ENCODE data around the gene SLC25A21.
"Not testable (repeated sequence)": the region's sequence is repeated elsewhere in the genome, so short reads cannot be mapped to it uniquely, and the experiment has no call there.

The SLC25A21 gene

GRCh38 chr14:37088356-37089215 lies 83.8 kb downstream of the SLC25A21 start:
- DNase-seq (ENCODE audit: low spot score) = no peak

- no peak for DNase-seq (ENCODE audit: low spot score)
Measured at GRCh38 chr14:37087520-37087919, 84.9 kb downstream of the SLC25A21 start.

- DNase-seq (ENCODE audit: low spot score) = no peak
Measured at GRCh38 chr14:37083599-37083998, 88.8 kb downstream of the SLC25A21 start.

- DNase-seq (ENCODE audit: low spot score) = no peak
Measured at GRCh38 chr14:37082449-37082848, 90.0 kb downstream of the SLC25A21 start.

- no peak for DNase-seq (ENCODE audit: low spot score)
Measured at GRCh38 chr14:37081856-37082255, 90.5 kb downstream of the SLC25A21 start.

- no peak for DNase-seq (ENCODE audit: low spot score)
Measured at GRCh38 chr14:37081218-37081617, 91.2 kb downstream of the SLC25A21 start.

- no peak for DNase-seq (ENCODE audit: low spot score)
Measured at GRCh38 chr14:37078131-37078530, 94.3 kb downstream of the SLC25A21 start.

GRCh38 chr14:37074320-37074719 lies 98.1 kb downstream of the SLC25A21 start:
- DNase-seq (ENCODE audit: low spot score) = not testable (repeated sequence)

GRCh38 chr14:37063467-37064240 lies 108.8 kb downstream of the SLC25A21 start:
- no peak for DNase-seq (ENCODE audit: low spot score)

- no peak for DNase-seq (ENCODE audit: low spot score)
Measured at GRCh38 chr14:37062191-37062803, 110.1 kb downstream of the SLC25A21 start.

GRCh38 chr14:37061697-37062096 lies 110.7 kb downstream of the SLC25A21 start:
- no peak for DNase-seq (ENCODE audit: low spot score)

GRCh38 chr14:37060496-37061260 lies 111.7 kb downstream of the SLC25A21 start:
- DNase-seq (ENCODE audit: low spot score) = no peak

- no peak for DNase-seq (ENCODE audit: low spot score)
Measured at GRCh38 chr14:37057776-37058175, 114.6 kb downstream of the SLC25A21 start.

GRCh38 chr14:37056473-37056872 lies 115.9 kb downstream of the SLC25A21 start:
- peak; percentile 49 for DNase-seq (ENCODE audit: low spot score)

- no peak for DNase-seq (ENCODE audit: low spot score)
Measured at GRCh38 chr14:37054869-37055268, 117.5 kb downstream of the SLC25A21 start.

- DNase-seq (ENCODE audit: low spot score) = no peak
Measured at GRCh38 chr14:37054144-37054543, 118.3 kb downstream of the SLC25A21 start.

GRCh38 chr14:37051680-37052079 lies 120.7 kb downstream of the SLC25A21 start:
- no peak for DNase-seq (ENCODE audit: low spot score)

- no peak for DNase-seq (ENCODE audit: low spot score)
Measured at GRCh38 chr14:37051153-37051552, 121.3 kb downstream of the SLC25A21 start.

GRCh38 chr14:37048666-37049071 lies 123.7 kb downstream of the SLC25A21 start:
- DNase-seq (ENCODE audit: low spot score) = no peak

- no peak for DNase-seq (ENCODE audit: low spot score)
Measured at GRCh38 chr14:37047996-37048395, 124.4 kb downstream of the SLC25A21 start.

GRCh38 chr14:37047226-37047625 lies 125.2 kb downstream of the SLC25A21 start:
- no peak for DNase-seq (ENCODE audit: low spot score)

- no peak for DNase-seq (ENCODE audit: low spot score)
Measured at GRCh38 chr14:37046815-37047214, 125.6 kb downstream of the SLC25A21 start.
